B cell (primary cell): ENCODE measurements around the gene SCN3B. TPM values are rescaled to one million over a fixed set of nuclear protein-coding genes. Genes with fewer than 3 reads are reported as not detected.

Experiments used
- ATAC-seq: fragments of 200-7000 bp; cut with Tn5 transposase; one replicate; pipeline ENCODE4 v1.10.0; 2021; ENCODE audit warnings: low read depth, mild to moderate bottlenecking, moderate number of reproducible peaks, moderate library complexity
- CTCF ChIA-PET: fragments of 350-600 bp; sonication (Branson Sonifier 250); formaldehyde crosslinking; loops from one replicate; lab custom pipeline; 2021; ENCODE audit warnings: antibody characterized with exemption, inconsistent platforms; lab: Charles Lee
- POLR2A ChIA-PET: fragments of 350-600 bp; sonication (Branson Sonifier 250); formaldehyde crosslinking; loops from one replicate; lab custom pipeline; 2021; ENCODE audit warnings: antibody characterized with exemption; lab: Charles Lee
- DNase-seq: peaks from one replicate; pipeline ENCODE4 v3.0.0; 2013
- H2AFZ ChIP-seq: 2 replicates; pipeline ENCODE4 v1.6.1; 2012; ENCODE audit warnings: mild to moderate bottlenecking, low read depth, low read length; ENCODE audit not compliant: insufficient read depth, poor library complexity, severe bottlenecking
- H3K27ac ChIP-seq, 2 donors: 1 replicate in 1 of 2; 2 replicates in 1 of 2; pipeline ENCODE4 v1.5.1; 2012 to 2013; ENCODE audit warnings: low read length in 2 of 2, mild to moderate bottlenecking in 2 of 2, moderate library complexity in 1 of 2
- H3K27me3 ChIP-seq, 4 experiments: fragments of 200-600 bp in 1 of 4; sonication (generic) in 1 of 4; replicated peaks in 1 of 4; 1 replicate in 2 of 4; 2 replicates in 2 of 4; pipeline versions ENCODE4 v1.6.1 to v1.7.0; 2013 to 2016; ENCODE audit warnings: low read length in 3 of 4, mild to moderate bottlenecking in 2 of 4, mixed read lengths in 1 of 4, moderate library complexity in 1 of 4; ENCODE audit not compliant: insufficient read depth in 4 of 4, control insufficient read depth in 3 of 4; ENCODE audit errors: control extremely low read depth in 1 of 4
- H3K36me3 ChIP-seq, 2 experiments: replicated peaks in 1 of 2; 1 replicate in 1 of 2; 2 replicates in 1 of 2; pipeline versions ENCODE4 v1.6.1 to v1.7.1; 2013; ENCODE audit warnings: low read length in 1 of 2; ENCODE audit not compliant: insufficient read depth in 2 of 2, control insufficient read depth in 1 of 2; ENCODE audit errors: control extremely low read depth in 1 of 2, extremely low read depth in 1 of 2
- H3K4me1 ChIP-seq, 2 donors: fragments of 200-600 bp in 1 of 2; sonication (generic) in 1 of 2; 1 replicate in 1 of 2; 2 replicates in 1 of 2; pipeline versions ENCODE4 v1.5.1 to v1.6.1; 2013 to 2017; ENCODE audit warnings: low read length in 2 of 2; ENCODE audit not compliant: control insufficient read depth in 2 of 2, insufficient read depth in 2 of 2
- H3K4me2 ChIP-seq: replicated peaks from 2 replicates; pipeline ENCODE3; 2012; ENCODE audit warnings: mild to moderate bottlenecking, low read depth, low read length; ENCODE audit not compliant: poor library complexity, severe bottlenecking
- H3K4me3 ChIP-seq, 5 experiments: fragments of 200-600 bp in 1 of 5; sonication (generic) in 1 of 5; 1 replicate in 3 of 5; 2 replicates in 2 of 5; pipeline versions ENCODE4 v1.5.1 to v1.7.0; 2011 to 2016; ENCODE audit warnings: low read length in 4 of 5, mild to moderate bottlenecking in 4 of 5, low read depth in 2 of 5, control low read depth in 1 of 5, moderate library complexity in 1 of 5; ENCODE audit not compliant: insufficient read depth in 1 of 5; ENCODE audit errors: control extremely low read depth in 1 of 5, extremely low read depth in 1 of 5
- H3K79me2 ChIP-seq: fragments of 200-600 bp; sonication (generic); one replicate; pipeline ENCODE4 v1.6.0; 2016; ENCODE audit warnings: low read length; ENCODE audit not compliant: control insufficient read depth, insufficient read depth
- H3K9ac ChIP-seq: fragments of 200-600 bp; sonication (generic); 2 replicates; pipeline ENCODE4 v1.6.1; 2017; ENCODE audit warnings: mild to moderate bottlenecking, low read length, moderate library complexity
- H3K9me3 ChIP-seq, 3 donors: one replicate each; pipeline versions ENCODE4 v1.6.1 to v1.7.1; 2013; ENCODE audit warnings: low read length in 2 of 3; ENCODE audit not compliant: control insufficient read depth in 2 of 3, insufficient read depth in 1 of 3; ENCODE audit errors: control extremely low read depth in 1 of 3
- H4K20me1 ChIP-seq: 2 replicates; pipeline ENCODE4 v1.6.0; 2012; ENCODE audit warnings: mild to moderate bottlenecking, low read length; ENCODE audit not compliant: insufficient read depth, control insufficient read depth, poor library complexity, severe bottlenecking
- H3K27ac Mint-ChIP-seq: one replicate; pipeline ENCODE4 v1.8.0; 2021; ENCODE audit warnings: mixed read lengths
- H3K27me3 Mint-ChIP-seq: one replicate; pipeline ENCODE4 v1.8.0; 2021; ENCODE audit warnings: mixed read lengths
- H3K4me1 Mint-ChIP-seq: one replicate; pipeline ENCODE4 v1.8.0; 2021; ENCODE audit warnings: mixed read lengths
- H3K4me3 Mint-ChIP-seq: one replicate; pipeline ENCODE4 v1.8.0; 2021; ENCODE audit warnings: mixed read lengths
- H3K9me3 Mint-ChIP-seq: one replicate; pipeline ENCODE4 v1.8.0; 2022; ENCODE audit warnings: mixed read lengths; ENCODE audit not compliant: insufficient read depth
- EZH2 ChIP-seq: IDR thresholded peaks from 2 replicates; pipeline ENCODE4 v1.6.1; 2012; ENCODE audit warnings: borderline replicate concordance, low read depth, mild to moderate bottlenecking, moderate library complexity, low read length; ENCODE audit not compliant: insufficient read depth, poor library complexity, severe bottlenecking
- WGBS: methylation state at CpG from one replicate; pipeline ENCODE4 v1.1.5; 2013; ENCODE audit warnings: missing lambda C conversion rate; ENCODE audit not compliant: insufficient coverage; 5-methylcytosine and 5-hydroxymethylcytosine counted together
- intact Hi-C: fragments of 100-400 bp; cut with micrococcal nuclease; formaldehyde crosslinking; loops from one replicate; pipeline ENCODE4 v1.10.0; 2022
- polyA plus RNA-seq: library from polyadenylated mRNA; depleted of rRNA; stranded (reverse); fragments of >200 nt; gene quantifications from 2 replicates; pipeline ENCODE4 v1.2.3, GENCODE V29; 2012
- total RNA-seq, 2 donors: library from RNA; stranded (reverse); fragments of 120-200 nt in 1 of 2; gene quantifications; 1 replicate in 1 of 2; 2 replicates in 1 of 2; pipeline versions ENCODE4 v1.2.3 to v1.2.4, GENCODE V29; 2013 to 2022
- TF ChIP-seq, protein P1 (sequence below): fragments of 200-600 bp; IDR thresholded peaks from one replicate; pipeline ENCODE4 v1.8.0; 2022; ENCODE audit warnings: antibody characterized with exemption, mild to moderate bottlenecking

The SCN3B gene
- total and polyA plus RNA-seq, 2 donors (not counting 1 experiment from before 2014, with no cell fraction given) = not detected

DNA sequence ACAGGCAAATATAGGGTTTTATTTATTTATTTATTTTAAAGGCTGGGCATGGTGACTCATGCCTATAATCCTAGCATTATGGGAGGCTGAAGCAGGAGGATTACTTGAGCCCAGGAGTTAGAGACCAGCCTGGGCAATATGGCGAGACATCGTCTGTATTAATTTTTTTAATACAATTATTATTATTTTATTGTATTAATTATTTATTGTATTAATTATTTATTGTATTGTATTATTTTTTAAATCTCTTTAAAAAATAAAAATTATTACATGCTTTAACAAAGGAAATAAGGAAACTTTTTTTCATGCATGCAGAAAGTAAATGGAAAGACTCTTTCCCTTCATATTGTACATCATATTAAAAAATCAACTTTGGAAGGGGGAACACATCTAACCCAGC lies 3.5 kb downstream of the SCN3B start:
- Histone ChIP-seq H3K9ac (no peak overlapping the region), H3K4me1 (peaks cover 11 to 18% of the 10 kb centered on the region in 2 donors), H3K9me3 (peaks cover 0 to 14% (median 3%) of the 10 kb centered on the region in 3 donors), H3K4me2 (no peak overlapping the region), H2AFZ (no peak overlapping the region), H3K27ac (no peak overlapping the region), H4K20me1 (no peaks in the 10 kb centered on the region), H3K36me3 (no peaks in the 10 kb centered on the region), H3K4me3 (no peak overlapping the region), H3K27me3 (peaks cover 0 to 45% (median 26%) of the 10 kb centered on the region in 4 experiments), H3K79me2 (no peaks in the 10 kb centered on the region)
- WGBS = no CpG with 5 or more reads among the region's 2 CpGs
- H3K4me3 Mint-ChIP-seq = no peak overlapping the region
- H3K27me3 Mint-ChIP-seq = peaks cover 43% of the 10 kb centered on the region
- H3K27ac Mint-ChIP-seq = no peak overlapping the region
- peaks cover 10% of the 10 kb centered on the region for H3K4me1 Mint-ChIP-seq
- TF ChIP-seq EZH2 = no peak
- POLR2A ChIA-PET = no interaction called here
- no peaks in the 10 kb centered on the region for H3K9me3 Mint-ChIP-seq
- DNase-seq (no peak), ATAC-seq (no peak)
- intact Hi-C loops = no loop called here
- CTCF ChIA-PET = no interaction called here

DNA sequence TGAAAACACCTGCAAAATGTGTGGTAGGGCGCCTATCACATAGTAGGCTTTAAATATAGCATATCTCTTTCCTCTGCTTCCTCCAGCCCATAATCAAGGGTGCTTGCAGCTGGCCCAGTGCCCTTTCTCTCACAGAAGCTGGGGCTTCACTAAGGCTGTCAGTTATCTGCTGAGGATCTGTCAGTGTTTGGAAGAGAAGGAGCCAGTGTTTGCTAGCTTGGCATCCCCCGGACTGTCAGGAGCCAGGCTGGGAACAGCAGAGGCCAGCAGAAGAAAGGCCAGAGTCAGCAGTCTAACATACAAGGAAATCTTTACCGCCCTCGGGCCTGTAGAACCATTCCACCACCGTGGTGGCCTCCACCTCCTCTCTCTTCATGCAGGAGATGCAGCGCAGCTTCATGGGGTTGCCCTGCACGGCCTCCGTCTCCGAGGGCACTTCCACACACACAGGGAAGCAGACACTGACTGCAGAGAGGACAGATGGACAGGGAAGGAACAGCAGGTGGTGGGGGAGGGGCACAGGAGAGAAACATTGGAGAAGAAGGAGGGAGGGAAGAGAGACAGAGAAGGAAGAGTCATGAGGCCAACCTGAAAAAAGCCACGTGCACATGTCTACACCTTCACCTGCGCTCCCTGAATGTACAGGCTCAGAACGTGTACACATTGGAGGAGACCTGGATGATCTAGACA lies 9.0 kb downstream of the SCN3B start:
- H3K27me3 ChIP-seq = peaks cover 0 to 15% (median 8%) of the 10 kb centered on the region in 4 experiments
- TF ChIP-seq EZH2 = no peak
- TF ChIP-seq, protein P1, sequence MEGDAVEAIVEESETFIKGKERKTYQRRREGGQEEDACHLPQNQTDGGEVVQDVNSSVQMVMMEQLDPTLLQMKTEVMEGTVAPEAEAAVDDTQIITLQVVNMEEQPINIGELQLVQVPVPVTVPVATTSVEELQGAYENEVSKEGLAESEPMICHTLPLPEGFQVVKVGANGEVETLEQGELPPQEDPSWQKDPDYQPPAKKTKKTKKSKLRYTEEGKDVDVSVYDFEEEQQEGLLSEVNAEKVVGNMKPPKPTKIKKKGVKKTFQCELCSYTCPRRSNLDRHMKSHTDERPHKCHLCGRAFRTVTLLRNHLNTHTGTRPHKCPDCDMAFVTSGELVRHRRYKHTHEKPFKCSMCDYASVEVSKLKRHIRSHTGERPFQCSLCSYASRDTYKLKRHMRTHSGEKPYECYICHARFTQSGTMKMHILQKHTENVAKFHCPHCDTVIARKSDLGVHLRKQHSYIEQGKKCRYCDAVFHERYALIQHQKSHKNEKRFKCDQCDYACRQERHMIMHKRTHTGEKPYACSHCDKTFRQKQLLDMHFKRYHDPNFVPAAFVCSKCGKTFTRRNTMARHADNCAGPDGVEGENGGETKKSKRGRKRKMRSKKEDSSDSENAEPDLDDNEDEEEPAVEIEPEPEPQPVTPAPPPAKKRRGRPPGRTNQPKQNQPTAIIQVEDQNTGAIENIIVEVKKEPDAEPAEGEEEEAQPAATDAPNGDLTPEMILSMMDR = no peak
- H3K36me3 ChIP-seq = no peaks in the 10 kb centered on the region
- ChIA-PET POLR2A (no interaction called here), CTCF (no interaction called here)
- Mint-ChIP-seq H3K27me3 (peaks cover 25% of the 10 kb centered on the region), H3K4me1 (peaks cover 2% of the 10 kb centered on the region), H3K4me3 (no peak overlapping the region), H3K9me3 (no peaks in the 10 kb centered on the region), H3K27ac (no peak overlapping the region)
- H3K79me2 ChIP-seq = no peaks in the 10 kb centered on the region
- H3K9me3 ChIP-seq = no peaks in the 10 kb centered on the region
- no peak overlapping the region for H2AFZ ChIP-seq
- WGBS = 94% methylated on average over 6 of the region's 12 CpGs
- intact Hi-C loops = no loop called here
- no peak overlapping the region for H3K4me2 ChIP-seq
- no peak overlapping the region for H3K4me3 ChIP-seq
- no peaks in the 10 kb centered on the region for H4K20me1 ChIP-seq
- DNase-seq (no peak), ATAC-seq (no peak)
- H3K27ac ChIP-seq = no peak overlapping the region
- H3K4me1 ChIP-seq = peaks cover 0 to 6% of the 10 kb centered on the region in 2 donors
- no peak overlapping the region for H3K9ac ChIP-seq
